HL-60 (cell line): Measurements from ENCODE around the gene LRRC4C.

Source experiments
- TF ChIP-seq, protein P1 (sequence below): IDR thresholded peaks from one replicate; pipeline ENCODE4 v1.5.1; 2011; ENCODE audit warnings: low read length, control low read depth, inconsistent platforms; ENCODE audit not compliant: insufficient read depth
- TF ChIP-seq, protein P2 (sequence below): IDR thresholded peaks from 2 replicates; pipeline ENCODE4 v1.6.1; 2012; ENCODE audit warnings: low read depth; ENCODE audit not compliant: insufficient replicate concordance

DNA sequence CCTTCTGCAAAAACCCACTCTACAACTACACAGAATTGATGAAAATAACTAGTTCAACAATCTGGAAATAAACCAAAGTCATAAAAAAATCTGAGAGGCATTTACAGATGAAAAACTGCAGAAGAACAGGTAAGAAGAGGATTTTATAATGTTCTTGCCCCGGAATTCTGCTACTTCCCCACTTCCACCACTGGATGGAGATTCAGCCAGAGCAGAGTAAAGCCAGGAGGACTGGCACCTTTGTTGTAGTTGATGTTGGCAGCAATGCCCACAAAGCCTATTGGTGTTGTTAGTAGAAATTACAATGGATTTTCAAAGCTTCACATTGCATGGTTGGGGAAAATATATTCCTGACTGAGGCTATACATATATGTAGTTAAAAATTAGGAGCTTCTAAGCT lies 640.2 kb downstream of the LRRC4C start:
- TF ChIP-seq, protein P1, sequence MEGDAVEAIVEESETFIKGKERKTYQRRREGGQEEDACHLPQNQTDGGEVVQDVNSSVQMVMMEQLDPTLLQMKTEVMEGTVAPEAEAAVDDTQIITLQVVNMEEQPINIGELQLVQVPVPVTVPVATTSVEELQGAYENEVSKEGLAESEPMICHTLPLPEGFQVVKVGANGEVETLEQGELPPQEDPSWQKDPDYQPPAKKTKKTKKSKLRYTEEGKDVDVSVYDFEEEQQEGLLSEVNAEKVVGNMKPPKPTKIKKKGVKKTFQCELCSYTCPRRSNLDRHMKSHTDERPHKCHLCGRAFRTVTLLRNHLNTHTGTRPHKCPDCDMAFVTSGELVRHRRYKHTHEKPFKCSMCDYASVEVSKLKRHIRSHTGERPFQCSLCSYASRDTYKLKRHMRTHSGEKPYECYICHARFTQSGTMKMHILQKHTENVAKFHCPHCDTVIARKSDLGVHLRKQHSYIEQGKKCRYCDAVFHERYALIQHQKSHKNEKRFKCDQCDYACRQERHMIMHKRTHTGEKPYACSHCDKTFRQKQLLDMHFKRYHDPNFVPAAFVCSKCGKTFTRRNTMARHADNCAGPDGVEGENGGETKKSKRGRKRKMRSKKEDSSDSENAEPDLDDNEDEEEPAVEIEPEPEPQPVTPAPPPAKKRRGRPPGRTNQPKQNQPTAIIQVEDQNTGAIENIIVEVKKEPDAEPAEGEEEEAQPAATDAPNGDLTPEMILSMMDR = no peak
- TF ChIP-seq, protein P2, sequence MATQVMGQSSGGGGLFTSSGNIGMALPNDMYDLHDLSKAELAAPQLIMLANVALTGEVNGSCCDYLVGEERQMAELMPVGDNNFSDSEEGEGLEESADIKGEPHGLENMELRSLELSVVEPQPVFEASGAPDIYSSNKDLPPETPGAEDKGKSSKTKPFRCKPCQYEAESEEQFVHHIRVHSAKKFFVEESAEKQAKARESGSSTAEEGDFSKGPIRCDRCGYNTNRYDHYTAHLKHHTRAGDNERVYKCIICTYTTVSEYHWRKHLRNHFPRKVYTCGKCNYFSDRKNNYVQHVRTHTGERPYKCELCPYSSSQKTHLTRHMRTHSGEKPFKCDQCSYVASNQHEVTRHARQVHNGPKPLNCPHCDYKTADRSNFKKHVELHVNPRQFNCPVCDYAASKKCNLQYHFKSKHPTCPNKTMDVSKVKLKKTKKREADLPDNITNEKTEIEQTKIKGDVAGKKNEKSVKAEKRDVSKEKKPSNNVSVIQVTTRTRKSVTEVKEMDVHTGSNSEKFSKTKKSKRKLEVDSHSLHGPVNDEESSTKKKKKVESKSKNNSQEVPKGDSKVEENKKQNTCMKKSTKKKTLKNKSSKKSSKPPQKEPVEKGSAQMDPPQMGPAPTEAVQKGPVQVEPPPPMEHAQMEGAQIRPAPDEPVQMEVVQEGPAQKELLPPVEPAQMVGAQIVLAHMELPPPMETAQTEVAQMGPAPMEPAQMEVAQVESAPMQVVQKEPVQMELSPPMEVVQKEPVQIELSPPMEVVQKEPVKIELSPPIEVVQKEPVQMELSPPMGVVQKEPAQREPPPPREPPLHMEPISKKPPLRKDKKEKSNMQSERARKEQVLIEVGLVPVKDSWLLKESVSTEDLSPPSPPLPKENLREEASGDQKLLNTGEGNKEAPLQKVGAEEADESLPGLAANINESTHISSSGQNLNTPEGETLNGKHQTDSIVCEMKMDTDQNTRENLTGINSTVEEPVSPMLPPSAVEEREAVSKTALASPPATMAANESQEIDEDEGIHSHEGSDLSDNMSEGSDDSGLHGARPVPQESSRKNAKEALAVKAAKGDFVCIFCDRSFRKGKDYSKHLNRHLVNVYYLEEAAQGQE = no peak
